HepG2 (cell line): ENCODE data around the gene DLL1.

ENCODE experiments used
- CTCF ChIP-seq: sonication (generic); formaldehyde crosslinking; IDR thresholded peaks from 2 replicates; pipeline ENCODE4 v1.5.0; 2020; ENCODE audit warnings: mild to moderate bottlenecking, missing genetic modification reagents, moderate library complexity
- ETS1 ChIP-seq: sonication (generic); formaldehyde crosslinking; IDR thresholded peaks from 2 replicates; pipeline ENCODE4 v1.4.0; 2020; ENCODE audit warnings: missing genetic modification reagents
- SOX5 ChIP-seq: IDR thresholded peaks from 2 replicates; pipeline ENCODE4 v1.6.1; 2016; ENCODE audit warnings: borderline replicate concordance
- TAF1 ChIP-seq: sonication (generic); formaldehyde crosslinking; IDR thresholded peaks from 2 replicates; pipeline ENCODE4 v1.4.0; 2020; ENCODE audit warnings: missing genetic modification reagents
- ZBTB8A ChIP-seq: sonication (generic); formaldehyde crosslinking; IDR thresholded peaks from 2 replicates; pipeline ENCODE4 v1.4.0; 2020; ENCODE audit warnings: mild to moderate bottlenecking, low read depth, missing genetic modification reagents, borderline replicate concordance
- ZNF274 ChIP-seq: sonication (generic); formaldehyde crosslinking; IDR thresholded peaks from 2 replicates; pipeline ENCODE4 v1.5.1; 2020; ENCODE audit warnings: mild to moderate bottlenecking, missing genetic modification reagents
- ZNF512 ChIP-seq: sonication (generic); formaldehyde crosslinking; IDR thresholded peaks from 2 replicates; pipeline ENCODE4 v1.4.0; 2020; ENCODE audit warnings: mild to moderate bottlenecking, missing genetic modification reagents
- ZNF704 ChIP-seq: sonication (generic); formaldehyde crosslinking; IDR thresholded peaks from 2 replicates; pipeline ENCODE4 v1.8.1; 2023; ENCODE audit warnings: mild to moderate bottlenecking, inconsistent platforms, moderate library complexity, missing genetic modification reagents, borderline replicate concordance

GRCh38 chr6:170235391-170236125 is 55.3 kb downstream of the DLL1 start:
- TF ChIP-seq TAF1 (CRISPR knock-in tag) (no peak), ZNF274 (no peak), ZNF704 (CRISPR knock-in tag) (no peak), ETS1 (no peak), CTCF (no peak), ZBTB8A (CRISPR knock-in tag) (no peak), SOX5 (CRISPR knock-in tag) (no peak), ZNF512 (CRISPR knock-in tag) (no peak)
